Measurements from ENCODE around the gene DPF3. TPM values are rescaled to one million over a fixed set of nuclear protein-coding genes. Genes with fewer than 3 reads are reported as not detected.

DPF3 gene
- total RNA-seq, 1 experiment from 2014 or later = 0.31 TPM

DNA sequence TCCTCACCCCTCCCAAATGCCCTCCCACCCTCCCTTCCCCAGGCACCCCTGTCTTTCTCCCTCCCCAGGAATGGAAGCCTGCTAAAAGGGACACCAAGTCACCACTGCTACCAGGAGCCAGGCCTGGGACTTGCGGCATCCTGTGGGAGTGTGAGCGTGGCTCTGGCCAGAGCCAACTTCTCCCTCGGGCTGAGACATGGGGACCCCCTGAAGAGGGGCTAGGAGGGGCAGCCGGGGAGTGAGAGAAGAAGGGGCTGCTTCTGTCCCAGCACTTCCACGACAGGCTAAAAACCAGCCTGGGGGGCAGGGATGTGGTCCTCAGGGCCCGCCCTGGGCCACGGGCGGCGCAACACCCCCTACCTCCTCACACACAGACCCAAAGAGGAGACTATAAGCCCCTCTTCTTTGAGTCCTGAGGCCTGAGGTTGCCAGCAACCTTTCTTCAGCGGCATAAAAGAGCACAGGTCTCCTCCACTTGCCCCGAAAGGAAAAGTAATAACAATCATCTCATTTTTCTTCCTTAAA, 278.9 kb downstream of the DPF3 start (continued):
- TF ChIP-seq CDX4 (CRISPR knock-in tag; IDR thresholded peaks at IDR 0.05; ENCODE audit: borderline replicate concordance) (no peak), NR2C2 (CRISPR knock-in tag; IDR thresholded peaks at IDR 0.05) (no peak), HMGA2 (CRISPR knock-in tag; IDR thresholded peaks at IDR 0.05) (no peak), FOXJ3 (CRISPR knock-in tag; IDR thresholded peaks at IDR 0.05; ENCODE audit: borderline replicate concordance) (no peak), SMAD3 (CRISPR knock-in tag; IDR thresholded peaks at IDR 0.05; ENCODE audit: borderline replicate concordance) (no peak), SP1 (CRISPR knock-in tag; conservative IDR thresholded peaks at IDR 0.05) (no peak)
- TF ChIP-seq, protein P1, sequence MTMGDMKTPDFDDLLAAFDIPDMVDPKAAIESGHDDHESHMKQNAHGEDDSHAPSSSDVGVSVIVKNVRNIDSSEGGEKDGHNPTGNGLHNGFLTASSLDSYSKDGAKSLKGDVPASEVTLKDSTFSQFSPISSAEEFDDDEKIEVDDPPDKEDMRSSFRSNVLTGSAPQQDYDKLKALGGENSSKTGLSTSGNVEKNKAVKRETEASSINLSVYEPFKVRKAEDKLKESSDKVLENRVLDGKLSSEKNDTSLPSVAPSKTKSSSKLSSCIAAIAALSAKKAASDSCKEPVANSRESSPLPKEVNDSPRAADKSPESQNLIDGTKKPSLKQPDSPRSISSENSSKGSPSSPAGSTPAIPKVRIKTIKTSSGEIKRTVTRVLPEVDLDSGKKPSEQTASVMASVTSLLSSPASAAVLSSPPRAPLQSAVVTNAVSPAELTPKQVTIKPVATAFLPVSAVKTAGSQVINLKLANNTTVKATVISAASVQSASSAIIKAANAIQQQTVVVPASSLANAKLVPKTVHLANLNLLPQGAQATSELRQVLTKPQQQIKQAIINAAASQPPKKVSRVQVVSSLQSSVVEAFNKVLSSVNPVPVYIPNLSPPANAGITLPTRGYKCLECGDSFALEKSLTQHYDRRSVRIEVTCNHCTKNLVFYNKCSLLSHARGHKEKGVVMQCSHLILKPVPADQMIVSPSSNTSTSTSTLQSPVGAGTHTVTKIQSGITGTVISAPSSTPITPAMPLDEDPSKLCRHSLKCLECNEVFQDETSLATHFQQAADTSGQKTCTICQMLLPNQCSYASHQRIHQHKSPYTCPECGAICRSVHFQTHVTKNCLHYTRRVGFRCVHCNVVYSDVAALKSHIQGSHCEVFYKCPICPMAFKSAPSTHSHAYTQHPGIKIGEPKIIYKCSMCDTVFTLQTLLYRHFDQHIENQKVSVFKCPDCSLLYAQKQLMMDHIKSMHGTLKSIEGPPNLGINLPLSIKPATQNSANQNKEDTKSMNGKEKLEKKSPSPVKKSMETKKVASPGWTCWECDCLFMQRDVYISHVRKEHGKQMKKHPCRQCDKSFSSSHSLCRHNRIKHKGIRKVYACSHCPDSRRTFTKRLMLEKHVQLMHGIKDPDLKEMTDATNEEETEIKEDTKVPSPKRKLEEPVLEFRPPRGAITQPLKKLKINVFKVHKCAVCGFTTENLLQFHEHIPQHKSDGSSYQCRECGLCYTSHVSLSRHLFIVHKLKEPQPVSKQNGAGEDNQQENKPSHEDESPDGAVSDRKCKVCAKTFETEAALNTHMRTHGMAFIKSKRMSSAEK (CRISPR knock-in tag; IDR thresholded peaks at IDR 0.05; ENCODE audit: borderline replicate concordance) = no peak
- TF ChIP-seq, protein P2, sequence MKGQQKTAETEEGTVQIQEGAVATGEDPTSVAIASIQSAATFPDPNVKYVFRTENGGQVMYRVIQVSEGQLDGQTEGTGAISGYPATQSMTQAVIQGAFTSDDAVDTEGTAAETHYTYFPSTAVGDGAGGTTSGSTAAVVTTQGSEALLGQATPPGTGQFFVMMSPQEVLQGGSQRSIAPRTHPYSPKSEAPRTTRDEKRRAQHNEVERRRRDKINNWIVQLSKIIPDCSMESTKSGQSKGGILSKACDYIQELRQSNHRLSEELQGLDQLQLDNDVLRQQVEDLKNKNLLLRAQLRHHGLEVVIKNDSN (CRISPR knock-in tag; IDR thresholded peaks at IDR 0.05) = no peak
- TF ChIP-seq, protein P3, sequence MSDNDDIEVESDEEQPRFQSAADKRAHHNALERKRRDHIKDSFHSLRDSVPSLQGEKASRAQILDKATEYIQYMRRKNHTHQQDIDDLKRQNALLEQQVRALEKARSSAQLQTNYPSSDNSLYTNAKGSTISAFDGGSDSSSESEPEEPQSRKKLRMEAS (CRISPR knock-in tag; IDR thresholded peaks at IDR 0.05) = no peak
- TF ChIP-seq, protein P4, sequence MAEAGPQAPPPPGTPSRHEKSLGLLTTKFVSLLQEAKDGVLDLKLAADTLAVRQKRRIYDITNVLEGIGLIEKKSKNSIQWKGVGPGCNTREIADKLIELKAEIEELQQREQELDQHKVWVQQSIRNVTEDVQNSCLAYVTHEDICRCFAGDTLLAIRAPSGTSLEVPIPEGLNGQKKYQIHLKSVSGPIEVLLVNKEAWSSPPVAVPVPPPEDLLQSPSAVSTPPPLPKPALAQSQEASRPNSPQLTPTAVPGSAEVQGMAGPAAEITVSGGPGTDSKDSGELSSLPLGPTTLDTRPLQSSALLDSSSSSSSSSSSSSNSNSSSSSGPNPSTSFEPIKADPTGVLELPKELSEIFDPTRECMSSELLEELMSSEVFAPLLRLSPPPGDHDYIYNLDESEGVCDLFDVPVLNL (CRISPR knock-in tag; IDR thresholded peaks at IDR 0.05; ENCODE audit: borderline replicate concordance, low read depth) = no peak

GRCh38 chr14:72614365-72614764, 279.5 kb downstream of the DPF3 start:
- DNase-seq (ENCODE audit: low spot score) = no peak
- Mint-ChIP-seq H3K27ac (no peak overlapping the region), H3K27me3 (ENCODE audit: low read depth) (peaks cover 4% of the 10 kb centered on the region; the same call in 1 of the 2 replicates), H3K4me3 (no peak overlapping the region), H3K4me1 (peaks cover 24% of the 10 kb centered on the region), H3K9me3 (no peaks in the 10 kb centered on the region), H3K36me3 (no peaks in the 10 kb centered on the region)
- CTCF ChIA-PET = no interaction called here
- POLR2A ChIA-PET = no interaction called here
- TF ChIP-seq IRF1 (CRISPR knock-in tag; IDR thresholded peaks at IDR 0.05) (no peak), ZBTB21 (CRISPR knock-in tag; IDR thresholded peaks at IDR 0.05; ENCODE audit: borderline replicate concordance) (no peak)
- no peak for ATAC-seq

GRCh38 chr14:72613975-72614319, 280.0 kb downstream of the DPF3 start:
- no peaks in the 10 kb centered on the region for H3K36me3 Mint-ChIP-seq
- ATAC-seq (no peak), DNase-seq (ENCODE audit: low spot score) (no peak)
- no peak overlapping the region for H3K4me3 Mint-ChIP-seq
- H3K4me1 Mint-ChIP-seq = peaks cover 23% of the 10 kb centered on the region
- POLR2A ChIA-PET = no interaction called here
- CTCF ChIA-PET = no interaction called here
- H3K9me3 Mint-ChIP-seq = no peaks in the 10 kb centered on the region
- H3K27me3 Mint-ChIP-seq (ENCODE audit: low read depth) = peaks cover 3% of the 10 kb centered on the region; the same call in 1 of the 2 replicates
- H3K27ac Mint-ChIP-seq = no peak overlapping the region
- no peak for TF ChIP-seq FOXJ3 (CRISPR knock-in tag; IDR thresholded peaks at IDR 0.05; ENCODE audit: borderline replicate concordance)
- TF ChIP-seq TEAD4 (CRISPR knock-in tag; IDR thresholded peaks at IDR 0.05) = no peak
